H9 (cell line): ENCODE results near the gene IFNA5. TPM values are rescaled to one million over a fixed set of nuclear protein-coding genes. Genes with fewer than 3 reads are reported as not detected.

Source experiments
- DNase-seq: peaks from one replicate; pipeline ENCODE4 v3.0.0-alpha.2; 2017
- H2AFZ ChIP-seq: one replicate; pipeline ENCODE4 v1.6.1; 2013; ENCODE audit warnings: mild to moderate bottlenecking, low read length, control low read depth, moderate library complexity
- H2AK5ac ChIP-seq: 2 replicates; pipeline ENCODE4 v1.6.1; 2013; ENCODE audit warnings: low read length, control low read depth, mixed read lengths; ENCODE audit not compliant: insufficient read length
- H2BK120ac ChIP-seq: one replicate; pipeline ENCODE4 v1.6.1; 2013; ENCODE audit warnings: low read depth, mild to moderate bottlenecking, low read length, control low read depth, inconsistent platforms; ENCODE audit not compliant: poor library complexity, severe bottlenecking
- H2BK12ac ChIP-seq: 2 replicates; pipeline ENCODE4 v1.6.1; 2013; ENCODE audit warnings: low read length, control low read depth, mixed read lengths, low read depth; ENCODE audit not compliant: insufficient read length
- H2BK15ac ChIP-seq: 2 replicates; pipeline ENCODE4 v1.6.1; 2013; ENCODE audit warnings: low read depth, low read length, control low read depth
- H2BK20ac ChIP-seq: one replicate; pipeline ENCODE4 v1.6.1; 2013; ENCODE audit warnings: low read depth, mild to moderate bottlenecking, low read length, control low read depth, inconsistent platforms; ENCODE audit not compliant: poor library complexity, severe bottlenecking
- H2BK5ac ChIP-seq: 2 replicates; pipeline ENCODE4 v1.6.1; 2013; ENCODE audit warnings: low read length, control low read depth, mixed read lengths; ENCODE audit not compliant: insufficient read length
- H3K14ac ChIP-seq: 2 replicates; pipeline ENCODE4 v1.6.1; 2013; ENCODE audit warnings: low read length, control low read depth; ENCODE audit not compliant: insufficient read depth
- H3K18ac ChIP-seq: 2 replicates; pipeline ENCODE4 v1.6.1; 2013; ENCODE audit warnings: low read depth, mild to moderate bottlenecking, mixed read lengths, low read length, control low read depth; ENCODE audit not compliant: insufficient read length
- H3K23ac ChIP-seq: 2 replicates; pipeline ENCODE4 v1.6.1; 2013; ENCODE audit warnings: low read length, control low read depth, mixed read lengths, low read depth; ENCODE audit not compliant: insufficient read length
- H3K23me2 ChIP-seq: 2 replicates; pipeline ENCODE4 v1.6.1; 2013; ENCODE audit warnings: low read depth, mild to moderate bottlenecking, mixed read lengths, low read length, control low read depth; ENCODE audit not compliant: insufficient read length, poor library complexity, severe bottlenecking
- H3K27ac ChIP-seq: 2 replicates; pipeline ENCODE4 v1.5.1; 2013; ENCODE audit warnings: low read length, control low read depth, mixed read lengths, low read depth; ENCODE audit not compliant: insufficient read length
- H3K27me3 ChIP-seq: 2 replicates; pipeline ENCODE4 v1.6.1; 2013; ENCODE audit warnings: low read length, control low read depth, inconsistent platforms; ENCODE audit not compliant: insufficient read depth
- H3K4ac ChIP-seq: 2 replicates; pipeline ENCODE4 v1.6.1; 2013; ENCODE audit warnings: low read depth, mild to moderate bottlenecking, control low read depth, inconsistent platforms, low read length, moderate library complexity
- H3K4me1 ChIP-seq: 2 replicates; pipeline ENCODE4 v1.6.1; 2013; ENCODE audit warnings: low read length, control low read depth, inconsistent platforms; ENCODE audit not compliant: insufficient read depth
- H3K4me2 ChIP-seq: 2 replicates; pipeline ENCODE4 v1.6.1; 2013; ENCODE audit warnings: low read length, control low read depth, mixed read lengths; ENCODE audit not compliant: insufficient read length, insufficient read depth
- H3K56ac ChIP-seq: 2 replicates; pipeline ENCODE4 v1.6.1; 2013; ENCODE audit warnings: low read depth, mild to moderate bottlenecking, mixed read lengths, low read length, control low read depth; ENCODE audit not compliant: insufficient read length
- H3K79me1 ChIP-seq: 2 replicates; pipeline ENCODE4 v1.6.1; 2013; ENCODE audit warnings: low read depth, mild to moderate bottlenecking, moderate library complexity, low read length, control low read depth, inconsistent platforms; ENCODE audit not compliant: insufficient read depth, poor library complexity, severe bottlenecking
- H3K79me2 ChIP-seq: 2 replicates; pipeline ENCODE4 v1.6.1; 2013; ENCODE audit warnings: low read length, control low read depth, inconsistent platforms; ENCODE audit not compliant: insufficient read depth
- H3K9ac ChIP-seq: 2 replicates; pipeline ENCODE4 v1.6.1; 2013; ENCODE audit warnings: low read length, control low read depth, mixed read lengths; ENCODE audit not compliant: insufficient read length; ENCODE audit errors: extremely low read depth
- H3K9me3 ChIP-seq: one replicate; pipeline ENCODE4 v1.6.1; 2013; ENCODE audit warnings: low read depth, low read length, inconsistent platforms; ENCODE audit not compliant: control insufficient read depth
- H3T11ph ChIP-seq: one replicate; pipeline ENCODE4 v1.6.1; 2013; ENCODE audit warnings: mild to moderate bottlenecking, low read length, control low read depth, inconsistent platforms
- H4K20me1 ChIP-seq: one replicate; pipeline ENCODE4 v1.6.1; 2013; ENCODE audit not compliant: control insufficient read depth, insufficient read length, insufficient read depth
- H4K5ac ChIP-seq: 2 replicates; pipeline ENCODE4 v1.6.1; 2013; ENCODE audit warnings: low read depth, mild to moderate bottlenecking, mixed read lengths, low read length, control low read depth; ENCODE audit not compliant: insufficient read length
- H4K8ac ChIP-seq: replicated peaks from 2 replicates; pipeline ENCODE4 v1.6.1; 2013; ENCODE audit warnings: low read length, control low read depth, mixed read lengths, low read depth; ENCODE audit not compliant: insufficient read length
- H4K91ac ChIP-seq: 2 replicates; pipeline ENCODE4 v1.6.1; 2013; ENCODE audit warnings: low read depth, mild to moderate bottlenecking, moderate library complexity, mixed read lengths, low read length, control low read depth; ENCODE audit not compliant: insufficient read length
- H3K27ac Mint-ChIP-seq, 3 experiments: 2 replicates in 2 of 3; 3 replicates in 1 of 3; pipeline ENCODE4 v1.8.0; 2020 to 2021; ENCODE audit warnings: mixed read lengths in 3 of 3, mild to moderate bottlenecking in 1 of 3, moderate library complexity in 1 of 3
- H3K27me3 Mint-ChIP-seq: 2 replicates; pipeline ENCODE4 v1.8.0; 2021; ENCODE audit warnings: low read depth, mild to moderate bottlenecking, moderate library complexity, mixed read lengths
- H3K36me3 Mint-ChIP-seq, 3 experiments: 2 replicates in 2 of 3; 3 replicates in 1 of 3; pipeline ENCODE4 v1.8.0; 2020 to 2021; ENCODE audit warnings: low read depth in 3 of 3, mixed read lengths in 3 of 3; ENCODE audit not compliant: insufficient read depth in 1 of 3
- H3K4me1 Mint-ChIP-seq, 2 experiments: 2 replicates each; pipeline ENCODE4 v1.8.0; 2020; ENCODE audit warnings: mixed read lengths in 2 of 2
- H3K4me3 Mint-ChIP-seq, 2 experiments: 2 replicates in 1 of 2; 3 replicates in 1 of 2; pipeline ENCODE4 v1.8.0; 2020 to 2021; ENCODE audit warnings: mild to moderate bottlenecking in 2 of 2, mixed read lengths in 2 of 2, moderate library complexity in 1 of 2
- H3K9me3 Mint-ChIP-seq, 2 experiments: 2 replicates in 1 of 2; 3 replicates in 1 of 2; pipeline ENCODE4 v1.8.0; 2020; ENCODE audit warnings: mild to moderate bottlenecking in 2 of 2, mixed read lengths in 2 of 2, moderate library complexity in 1 of 2
- WGBS: extraction: QIAGEN DNeasy Blood & Tissue Kit; methylation state at CpG from one replicate; pipeline ENCODE4 v1.1.7; 2013; ENCODE audit warnings: missing lambda C conversion rate, low lambda C conversion rate, mixed read lengths; ENCODE audit not compliant: insufficient read length; ENCODE audit errors: extremely low coverage; 5-methylcytosine and 5-hydroxymethylcytosine counted together
- long read RNA-seq: library from polyadenylated mRNA; unstranded; transcript quantifications from one replicate; pipeline ENCODE4 v2.0.0, GENCODE V29; 2020
- total RNA-seq: library from RNA; stranded (reverse); gene quantifications from 2 replicates; pipeline ENCODE4 v1.2.1, GENCODE V29; 2021
- TF ChIP-seq, protein P1 (sequence below): fragments of 200-600 bp; sonication (generic); conservative IDR thresholded peaks from 3 replicates; pipeline ENCODE4 v1.8.0; 2021; ENCODE audit warnings: antibody characterized with exemption, mild to moderate bottlenecking

The IFNA5 gene
- total RNA-seq = not detected in 2 replicates
- long read RNA-seq = 0 reads

DNA sequence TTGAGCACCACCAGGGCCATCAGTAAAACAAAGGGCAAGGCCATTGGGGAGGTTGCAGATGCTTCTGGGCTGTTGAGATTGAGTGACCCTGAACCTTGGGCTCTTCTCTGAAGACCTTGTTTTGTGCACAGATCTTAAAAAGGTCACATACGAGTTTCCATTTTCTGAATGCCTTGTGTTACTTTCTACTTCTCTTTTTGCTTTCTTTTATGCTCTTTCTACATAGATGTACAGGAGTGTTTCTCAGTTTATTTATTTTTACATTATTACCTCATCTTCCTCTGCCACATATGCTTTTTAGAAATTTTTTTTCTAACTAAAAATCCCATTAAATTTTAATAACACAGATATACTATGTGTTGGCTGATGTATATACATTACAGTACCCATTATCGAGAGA, at the start of gene IFNA5:
Gene IFNA5, minus strand, starts transcription at position 101 of the 400 bp plus-strand sequence. Its CDS starts 57 bp downstream, at position 44.
- Mint-ChIP-seq H3K36me3 (no peaks in the 10 kb centered on the region), H3K9me3 (no peaks in the 10 kb centered on the region), H3K27me3 (peaks cover 29% of the 10 kb centered on the region), H3K4me3 (no peak within 1 kb of the TSS), H3K27ac (no peak within 1 kb of the TSS), H3K4me1 (no peaks in the 10 kb centered on the region)
- Histone ChIP-seq H3K23me2 (no peaks in the 10 kb centered on the region), H3K14ac (no peak within 1 kb of the TSS), H4K91ac (no peak within 1 kb of the TSS), H2AK5ac (no peak within 1 kb of the TSS), H2BK5ac (no peak within 1 kb of the TSS), H2BK20ac (no peak within 1 kb of the TSS), H3K9me3 (no peaks in the 10 kb centered on the region), H3K79me2 (no peaks in the 10 kb centered on the region), H3K18ac (no peak within 1 kb of the TSS), H4K5ac (no peak within 1 kb of the TSS), H4K20me1 (no peaks in the 10 kb centered on the region), H4K8ac (no peak within 1 kb of the TSS), H3K4me1 (no peaks in the 10 kb centered on the region), H3K27ac (no peak within 1 kb of the TSS), H2BK120ac (no peak within 1 kb of the TSS), H3K79me1 (no peaks in the 10 kb centered on the region), H3K9ac (no peak within 1 kb of the TSS), H2BK12ac (no peak within 1 kb of the TSS), H3K56ac (no peak within 1 kb of the TSS), H3T11ph (no peak within 1 kb of the TSS), H3K4me2 (no peak within 1 kb of the TSS), H3K23ac (no peak within 1 kb of the TSS), H3K27me3 (no peaks in the 10 kb centered on the region), H3K4ac (no peak within 1 kb of the TSS), H2AFZ (no peak within 1 kb of the TSS), H2BK15ac (no peak within 1 kb of the TSS)
- DNase-seq = no peak
- WGBS = no CpG with 5 or more reads among the region's 2 CpGs
- TF ChIP-seq, protein P1, sequence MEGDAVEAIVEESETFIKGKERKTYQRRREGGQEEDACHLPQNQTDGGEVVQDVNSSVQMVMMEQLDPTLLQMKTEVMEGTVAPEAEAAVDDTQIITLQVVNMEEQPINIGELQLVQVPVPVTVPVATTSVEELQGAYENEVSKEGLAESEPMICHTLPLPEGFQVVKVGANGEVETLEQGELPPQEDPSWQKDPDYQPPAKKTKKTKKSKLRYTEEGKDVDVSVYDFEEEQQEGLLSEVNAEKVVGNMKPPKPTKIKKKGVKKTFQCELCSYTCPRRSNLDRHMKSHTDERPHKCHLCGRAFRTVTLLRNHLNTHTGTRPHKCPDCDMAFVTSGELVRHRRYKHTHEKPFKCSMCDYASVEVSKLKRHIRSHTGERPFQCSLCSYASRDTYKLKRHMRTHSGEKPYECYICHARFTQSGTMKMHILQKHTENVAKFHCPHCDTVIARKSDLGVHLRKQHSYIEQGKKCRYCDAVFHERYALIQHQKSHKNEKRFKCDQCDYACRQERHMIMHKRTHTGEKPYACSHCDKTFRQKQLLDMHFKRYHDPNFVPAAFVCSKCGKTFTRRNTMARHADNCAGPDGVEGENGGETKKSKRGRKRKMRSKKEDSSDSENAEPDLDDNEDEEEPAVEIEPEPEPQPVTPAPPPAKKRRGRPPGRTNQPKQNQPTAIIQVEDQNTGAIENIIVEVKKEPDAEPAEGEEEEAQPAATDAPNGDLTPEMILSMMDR = no peak
